WTC11 (cell line): Measurements from ENCODE around the gene ZNF613. TPM values are rescaled to one million over a fixed set of nuclear protein-coding genes. Genes with fewer than 3 reads are reported as not detected.

Experiments
- ATAC-seq: fragments of 200-7000 bp; cut with Tn5 transposase; 2 replicates; pipeline ENCODE4 v1.10.0; 2021; ENCODE audit warnings: mild to moderate bottlenecking, moderate library complexity
- Bru-seq: library from RNA; stranded (reverse); fragments of 400-500 nt; gene quantifications from one replicate; lab custom pipeline; 2021; lab: Mats Ljungman, UMichigan
- CTCF ChIA-PET: fragments of 300-600 bp; sonication (Branson Sonifier 250); formaldehyde crosslinking; loops from one replicate; lab custom pipeline; 2021; ENCODE audit warnings: antibody characterized with exemption; lab: Charles Lee
- POLR2A ChIA-PET: fragments of 350-600 bp; sonication (Branson Sonifier 250); formaldehyde crosslinking; loops from one replicate; lab custom pipeline; 2021; ENCODE audit warnings: antibody characterized with exemption; lab: Charles Lee
- DNase-seq: peaks from one replicate; pipeline ENCODE4 v3.0.0; 2021; ENCODE audit warnings: low spot score
- H3K27ac Mint-ChIP-seq: 2 replicates; pipeline ENCODE4 v1.8.0; 2021; ENCODE audit warnings: mixed read lengths
- H3K27me3 Mint-ChIP-seq: 2 replicates; pipeline ENCODE4 v1.8.0; 2021; ENCODE audit warnings: low read depth, mild to moderate bottlenecking, moderate library complexity, mixed read lengths
- H3K36me3 Mint-ChIP-seq: 2 replicates; pipeline ENCODE4 v1.8.0; 2021; ENCODE audit warnings: mixed read lengths
- H3K4me1 Mint-ChIP-seq: 2 replicates; pipeline ENCODE4 v1.8.0; 2022; ENCODE audit warnings: mixed read lengths
- H3K4me3 Mint-ChIP-seq: 2 replicates; pipeline ENCODE4 v1.8.0; 2021; ENCODE audit warnings: mild to moderate bottlenecking, moderate library complexity, mixed read lengths
- H3K9me3 Mint-ChIP-seq: 2 replicates; pipeline ENCODE4 v1.8.0; 2021; ENCODE audit warnings: mixed read lengths
- ATF6 ChIP-seq: sonication (generic); formaldehyde crosslinking; IDR thresholded peaks from 2 replicates; pipeline ENCODE4 v1.8.1; 2023; ENCODE audit warnings: mild to moderate bottlenecking, missing genetic modification reagents
- CBFB ChIP-seq: sonication (generic); formaldehyde crosslinking; IDR thresholded peaks from 2 replicates; pipeline ENCODE4 v1.8.1; 2022; ENCODE audit warnings: mild to moderate bottlenecking, low read depth, missing genetic modification reagents
- CREM ChIP-seq: sonication (generic); formaldehyde crosslinking; IDR thresholded peaks from 2 replicates; pipeline ENCODE4 v1.8.1; 2022; ENCODE audit warnings: mild to moderate bottlenecking, missing genetic modification reagents, moderate library complexity
- ETV6 ChIP-seq: sonication (generic); formaldehyde crosslinking; IDR thresholded peaks from 2 replicates; pipeline ENCODE4 v1.8.1; 2022; ENCODE audit warnings: mild to moderate bottlenecking, missing genetic modification reagents
- FOXJ3 ChIP-seq: sonication (generic); formaldehyde crosslinking; IDR thresholded peaks from 2 replicates; pipeline ENCODE4 v1.9.0; 2021; ENCODE audit warnings: missing genetic modification reagents, mild to moderate bottlenecking, borderline replicate concordance
- FOXK1 ChIP-seq: sonication (generic); formaldehyde crosslinking; IDR thresholded peaks from 2 replicates; pipeline ENCODE4 v1.8.0; 2022; ENCODE audit warnings: mild to moderate bottlenecking, moderate library complexity, missing genetic modification reagents
- FOXP1 ChIP-seq: sonication (generic); formaldehyde crosslinking; IDR thresholded peaks from 2 replicates; pipeline ENCODE4 v1.8.0; 2022; ENCODE audit warnings: missing genetic modification reagents, mild to moderate bottlenecking, moderate library complexity, borderline replicate concordance
- FOXP4 ChIP-seq: sonication (generic); formaldehyde crosslinking; IDR thresholded peaks from 2 replicates; pipeline ENCODE4 v1.8.0; 2022; ENCODE audit warnings: mild to moderate bottlenecking, missing genetic modification reagents
- GRHL2 ChIP-seq: fragments of 250-450 bp; sonication (Bioruptor Pico); IDR thresholded peaks from 2 replicates; pipeline ENCODE4 v1.8.0; 2022; ENCODE audit warnings: mild to moderate bottlenecking, moderate library complexity; ENCODE audit not compliant: insufficient replicate concordance, severe bottlenecking
- JAZF1 ChIP-seq: fragments of 250-450 bp; sonication (Bioruptor Pico); IDR thresholded peaks from 2 replicates; pipeline ENCODE4 v1.9.0; 2021; ENCODE audit warnings: moderate library complexity, mild to moderate bottlenecking, inconsistent platforms
- NFE2L1 ChIP-seq: sonication (generic); formaldehyde crosslinking; IDR thresholded peaks from 2 replicates; pipeline ENCODE4 v1.8.1; 2023; ENCODE audit warnings: missing genetic modification reagents
- NFYB ChIP-seq: sonication (generic); formaldehyde crosslinking; conservative IDR thresholded peaks from 2 replicates; pipeline ENCODE4 v1.8.0; 2022; ENCODE audit warnings: low read depth, missing genetic modification reagents
- NR1H2 ChIP-seq: sonication (generic); formaldehyde crosslinking; IDR thresholded peaks from 2 replicates; pipeline ENCODE4 v1.9.0; 2021; ENCODE audit warnings: mild to moderate bottlenecking, moderate library complexity, missing genetic modification reagents
- RORB ChIP-seq: fragments of 250-450 bp; sonication (Bioruptor Pico); IDR thresholded peaks from 2 replicates; pipeline ENCODE4 v1.9.0; 2021; ENCODE audit warnings: mild to moderate bottlenecking
- SP1 ChIP-seq: sonication (generic); formaldehyde crosslinking; conservative IDR thresholded peaks from 2 replicates; pipeline ENCODE4 v1.8.1; 2022; ENCODE audit warnings: missing genetic modification reagents
- TEAD1 ChIP-seq: sonication (generic); formaldehyde crosslinking; IDR thresholded peaks from 2 replicates; pipeline ENCODE4 v1.8.0; 2022; ENCODE audit warnings: mild to moderate bottlenecking, missing genetic modification reagents
- ZMAT4 ChIP-seq: fragments of 250-450 bp; sonication (Bioruptor Pico); IDR thresholded peaks from 2 replicates; pipeline ENCODE4 v1.9.0; 2021; ENCODE audit warnings: mild to moderate bottlenecking
- ZNF121 ChIP-seq: sonication (generic); formaldehyde crosslinking; IDR thresholded peaks from 2 replicates; pipeline ENCODE4 v1.8.0; 2023; ENCODE audit warnings: missing genetic modification reagents
- ZNF232 ChIP-seq: sonication (generic); formaldehyde crosslinking; IDR thresholded peaks from 2 replicates; pipeline ENCODE4 v1.8.0; 2022; ENCODE audit warnings: mild to moderate bottlenecking, missing genetic modification reagents
- ZNF416 ChIP-seq: fragments of 250-450 bp; sonication (Bioruptor Pico); IDR thresholded peaks from 2 replicates; pipeline ENCODE4 v1.9.0; 2021; ENCODE audit warnings: mild to moderate bottlenecking, inconsistent platforms
- ZNF423 ChIP-seq: fragments of 250-450 bp; sonication (Bioruptor Pico); IDR thresholded peaks from 2 replicates; pipeline ENCODE4 v2.1.2; 2022; ENCODE audit warnings: mild to moderate bottlenecking, moderate library complexity
- ZNF671 ChIP-seq: fragments of 250-450 bp; sonication (Bioruptor Pico); IDR thresholded peaks from 2 replicates; pipeline ENCODE4 v1.8.0; 2021; ENCODE audit warnings: mild to moderate bottlenecking
- long read RNA-seq, 3 experiments: library from RNA in 1 of 3; library from capped mRNA in 1 of 3; library from polyadenylated mRNA in 1 of 3; unstranded in 2 of 3; stranded (forward) in 1 of 3; transcript quantifications; one replicate each; pipeline ENCODE4 v2.0.0, GENCODE V29; 2021
- total RNA-seq: library from RNA; stranded (reverse); gene quantifications from 3 replicates; pipeline ENCODE4 v1.2.3, GENCODE V29; 2021
- TF ChIP-seq, protein P1 (sequence below): sonication (generic); formaldehyde crosslinking; IDR thresholded peaks from 2 replicates; pipeline ENCODE4 v1.8.0; 2022; ENCODE audit warnings: mild to moderate bottlenecking, missing genetic modification reagents
- TF ChIP-seq, protein P2 (sequence below): sonication (generic); formaldehyde crosslinking; IDR thresholded peaks from 2 replicates; pipeline ENCODE4 v1.8.0; 2022; ENCODE audit warnings: mild to moderate bottlenecking, missing genetic modification reagents
- TF ChIP-seq, protein P3 (sequence below): sonication (generic); formaldehyde crosslinking; IDR thresholded peaks from 2 replicates; pipeline ENCODE4 v1.8.0; 2022; ENCODE audit warnings: missing genetic modification reagents

Gene ZNF613
- total RNA-seq = 11.5 to 16.5 TPM (median 13.7 TPM) in 3 replicates
- Bru-seq, nascent RNA = percentile 89 among the genes with signal in this experiment
- long read RNA-seq, experiment 1, transcript ZNF613-201 (6 exons, 3,419 nt) = major isoform, 31 of 74 reads
- long read RNA-seq, experiment 1, partial matches to known transcripts = 7 of 74 reads
- long read RNA-seq, experiment 1, other reads (novel, unspliced or antisense) = 33 of 74 reads
- long read RNA-seq, experiment 2, transcript ZNF613-201 (6 exons, 3,419 nt) = major isoform, 5 of 23 reads
- long read RNA-seq, experiment 2, partial matches to known transcripts = 8 of 23 reads
- long read RNA-seq, experiment 2, other reads (novel, unspliced or antisense) = 9 of 23 reads
- long read RNA-seq, experiment 3, transcript ZNF613-201 (6 exons, 3,419 nt) = major isoform, 10 of 33 reads
- long read RNA-seq, experiment 3, partial matches to known transcripts = 5 of 33 reads
- long read RNA-seq, experiment 3, other reads (novel, unspliced or antisense) = 16 of 33 reads

GRCh38 chr19:51926784-51927741, at the start of gene ZNF613:
Gene ZNF613 (plus strand): TSS chr19:51927472. CDS start chr19:51936221, 8,749 bp downstream.
- no peak for TF ChIP-seq FOXP1 (CRISPR knock-in tag)
- 0 out of 2 replicates have a peak, but pooled peaks have one; percentile 30 for TF ChIP-seq ETV6 (CRISPR knock-in tag)
- TF ChIP-seq RORB = no peak
- TF ChIP-seq SP1 (CRISPR knock-in tag) = peak; percentile 77
- TF ChIP-seq FOXP4 (CRISPR knock-in tag) = peak; percentile 31; the same call in 1 of the 2 replicates
- TF ChIP-seq, protein P1, sequence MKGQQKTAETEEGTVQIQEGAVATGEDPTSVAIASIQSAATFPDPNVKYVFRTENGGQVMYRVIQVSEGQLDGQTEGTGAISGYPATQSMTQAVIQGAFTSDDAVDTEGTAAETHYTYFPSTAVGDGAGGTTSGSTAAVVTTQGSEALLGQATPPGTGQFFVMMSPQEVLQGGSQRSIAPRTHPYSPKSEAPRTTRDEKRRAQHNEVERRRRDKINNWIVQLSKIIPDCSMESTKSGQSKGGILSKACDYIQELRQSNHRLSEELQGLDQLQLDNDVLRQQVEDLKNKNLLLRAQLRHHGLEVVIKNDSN (CRISPR knock-in tag) = 0 out of 2 replicates have a peak, but pooled peaks have one; percentile 20
- TF ChIP-seq CREM (CRISPR knock-in tag) = peak; percentile 31; the same call in 1 of the 2 replicates
- peak; percentile 9; the same call in 1 of the 2 replicates for TF ChIP-seq NFE2L1 (CRISPR knock-in tag)
- TF ChIP-seq ZNF423 (CRISPR knock-in tag) = no peak
- TF ChIP-seq GRHL2 = no peak
- TF ChIP-seq NR1H2 = no peak
- TF ChIP-seq, protein P2, sequence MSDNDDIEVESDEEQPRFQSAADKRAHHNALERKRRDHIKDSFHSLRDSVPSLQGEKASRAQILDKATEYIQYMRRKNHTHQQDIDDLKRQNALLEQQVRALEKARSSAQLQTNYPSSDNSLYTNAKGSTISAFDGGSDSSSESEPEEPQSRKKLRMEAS (CRISPR knock-in tag) = peak; percentile 47; the same call in 1 of the 2 replicates
- no peak for TF ChIP-seq CBFB (CRISPR knock-in tag)
- peak; percentile 68 for TF ChIP-seq NFYB
- 0 out of 2 replicates have a peak, but pooled peaks have one; percentile 33 for TF ChIP-seq FOXK1 (CRISPR knock-in tag)
- no peak for TF ChIP-seq ZNF416 (CRISPR knock-in tag)
- TF ChIP-seq TEAD1 (CRISPR knock-in tag) = 0 out of 2 replicates have a peak, but pooled peaks have one; percentile 26
- H3K27me3 Mint-ChIP-seq = peaks cover 15% of the 10 kb centered on the region
- peak within 1 kb of the TSS; percentile 100 for H3K27ac Mint-ChIP-seq
- DNase-seq (peak; percentile 87), ATAC-seq (peak; percentile 92)
- peak within 1 kb of the TSS; percentile 99 for H3K4me3 Mint-ChIP-seq
- CTCF ChIA-PET = no interaction called here
- H3K4me1 Mint-ChIP-seq = peaks cover 25% of the 10 kb centered on the region
- POLR2A ChIA-PET = no interaction called here
- peaks cover 46% of the 10 kb centered on the region for H3K9me3 Mint-ChIP-seq
- H3K36me3 Mint-ChIP-seq = peaks cover 81% of the 10 kb centered on the region

GRCh38 chr19:51882518-51882917, 44.8 kb upstream of the ZNF613 start:
- Mint-ChIP-seq H3K9me3 (peaks cover 44% of the 10 kb centered on the region), H3K36me3 (peaks cover 94% of the 10 kb centered on the region), H3K27ac (no peak overlapping the region), H3K27me3 (no peaks in the 10 kb centered on the region), H3K4me3 (no peak overlapping the region), H3K4me1 (peaks cover 11% of the 10 kb centered on the region; the same call in 1 of the 2 replicates)
- TF ChIP-seq ZNF232 (CRISPR knock-in tag) = no peak
- peak; percentile 72; the same call in 1 of the 2 replicates for TF ChIP-seq ZNF121 (CRISPR knock-in tag)
- no peak for TF ChIP-seq ZMAT4 (CRISPR knock-in tag)
- TF ChIP-seq ZNF671 (CRISPR knock-in tag) = no peak
- TF ChIP-seq ATF6 (CRISPR knock-in tag) = no peak
- TF ChIP-seq FOXJ3 (CRISPR knock-in tag) = no peak
- no peak for TF ChIP-seq TEAD1 (CRISPR knock-in tag)
- TF ChIP-seq, protein P3, sequence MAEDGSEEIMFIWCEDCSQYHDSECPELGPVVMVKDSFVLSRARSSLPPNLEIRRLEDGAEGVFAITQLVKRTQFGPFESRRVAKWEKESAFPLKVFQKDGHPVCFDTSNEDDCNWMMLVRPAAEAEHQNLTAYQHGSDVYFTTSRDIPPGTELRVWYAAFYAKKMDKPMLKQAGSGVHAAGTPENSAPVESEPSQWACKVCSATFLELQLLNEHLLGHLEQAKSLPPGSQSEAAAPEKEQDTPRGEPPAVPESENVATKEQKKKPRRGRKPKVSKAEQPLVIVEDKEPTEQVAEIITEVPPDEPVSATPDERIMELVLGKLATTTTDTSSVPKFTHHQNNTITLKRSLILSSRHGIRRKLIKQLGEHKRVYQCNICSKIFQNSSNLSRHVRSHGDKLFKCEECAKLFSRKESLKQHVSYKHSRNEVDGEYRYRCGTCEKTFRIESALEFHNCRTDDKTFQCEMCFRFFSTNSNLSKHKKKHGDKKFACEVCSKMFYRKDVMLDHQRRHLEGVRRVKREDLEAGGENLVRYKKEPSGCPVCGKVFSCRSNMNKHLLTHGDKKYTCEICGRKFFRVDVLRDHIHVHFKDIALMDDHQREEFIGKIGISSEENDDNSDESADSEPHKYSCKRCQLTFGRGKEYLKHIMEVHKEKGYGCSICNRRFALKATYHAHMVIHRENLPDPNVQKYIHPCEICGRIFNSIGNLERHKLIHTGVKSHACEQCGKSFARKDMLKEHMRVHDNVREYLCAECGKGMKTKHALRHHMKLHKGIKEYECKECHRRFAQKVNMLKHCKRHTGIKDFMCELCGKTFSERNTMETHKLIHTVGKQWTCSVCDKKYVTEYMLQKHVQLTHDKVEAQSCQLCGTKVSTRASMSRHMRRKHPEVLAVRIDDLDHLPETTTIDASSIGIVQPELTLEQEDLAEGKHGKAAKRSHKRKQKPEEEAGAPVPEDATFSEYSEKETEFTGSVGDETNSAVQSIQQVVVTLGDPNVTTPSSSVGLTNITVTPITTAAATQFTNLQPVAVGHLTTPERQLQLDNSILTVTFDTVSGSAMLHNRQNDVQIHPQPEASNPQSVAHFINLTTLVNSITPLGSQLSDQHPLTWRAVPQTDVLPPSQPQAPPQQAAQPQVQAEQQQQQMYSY (CRISPR knock-in tag) = no peak
- no peak for TF ChIP-seq JAZF1 (CRISPR knock-in tag)
- DNase-seq (no peak), ATAC-seq (no peak)
- CTCF ChIA-PET = no interaction called here
- POLR2A ChIA-PET = no interaction called here
